DMS53 treated with DMSO at 0.1 percent for 48 hours (cell line): ENCODE results near the gene LRRK1.

Experiments
- DNase-seq: peaks from one replicate; lab custom pipeline; 2025; ENCODE audit not compliant: unreplicated experiment; lab: John Stamatoyannopoulos, UW

The LRRK1 gene

GRCh38 chr15:100972975-100973350 lies 53.8 kb downstream of the LRRK1 start:
- DNase-seq: no peak

GRCh38 chr15:100973351-100974111 lies 54.4 kb downstream of the LRRK1 start:
- no peak for DNase-seq

- DNase-seq: no peak
Observed at GRCh38 chr15:100975043-100975442, 55.9 kb downstream of the LRRK1 start.

- no peak for DNase-seq
Observed at GRCh38 chr15:100980410-100981046, 61.4 kb downstream of the LRRK1 start.

- no peak for DNase-seq
Observed at GRCh38 chr15:100981086-100981485, 61.9 kb downstream of the LRRK1 start.

- no peak for DNase-seq
Observed at GRCh38 chr15:100983221-100983620, 64.1 kb downstream of the LRRK1 start.

GRCh38 chr15:100985401-100985800 lies 66.2 kb downstream of the LRRK1 start:
- no peak for DNase-seq

- DNase-seq: peak; percentile 6
Observed at GRCh38 chr15:100986158-100986896, 67.2 kb downstream of the LRRK1 start.

GRCh38 chr15:100987143-100987542 lies 68.0 kb downstream of the LRRK1 start:
- no peak for DNase-seq

- no peak for DNase-seq
Observed at GRCh38 chr15:100988297-100988696, 69.1 kb downstream of the LRRK1 start.

- no peak for DNase-seq
Observed at GRCh38 chr15:100988857-100989256, 69.7 kb downstream of the LRRK1 start.

GRCh38 chr15:100994597-100995446 lies 75.7 kb downstream of the LRRK1 start:
- DNase-seq: no peak

GRCh38 chr15:100995471-100996430 lies 76.6 kb downstream of the LRRK1 start:
- DNase-seq: no peak

- no peak for DNase-seq
Observed at GRCh38 chr15:100997442-100997841, 78.3 kb downstream of the LRRK1 start.

- DNase-seq: no peak
Observed at GRCh38 chr15:100998630-100999029, 79.5 kb downstream of the LRRK1 start.

GRCh38 chr15:100999369-100999768 lies 80.2 kb downstream of the LRRK1 start:
- no peak for DNase-seq

GRCh38 chr15:101000271-101000681 lies 81.1 kb downstream of the LRRK1 start:
- no peak for DNase-seq

- no peak for DNase-seq
Observed at GRCh38 chr15:101001056-101001455, 81.9 kb downstream of the LRRK1 start.

GRCh38 chr15:101001796-101002195 lies 82.6 kb downstream of the LRRK1 start:
- no peak for DNase-seq

- no peak for DNase-seq
Observed at GRCh38 chr15:101003081-101003480, 83.9 kb downstream of the LRRK1 start.
